ENCODE measurements around the gene MIPEP. TPM values are rescaled to one million over a fixed set of nuclear protein-coding genes. Genes with fewer than 3 reads are reported as not detected.

MIPEP gene
- total and polyA plus RNA-seq, 9 of the 15 experiments (the other 6 are each of a cell fraction or from before 2014, with no cell fraction given): 1.7 to 19.3 (median 13.1) TPM

GRCh38 chr13:23876265-23876664, 12.9 kb downstream of the MIPEP start:
- Histone ChIP-seq H3K36me3 (ENCODE audit: control insufficient read depth, insufficient read depth, low read length) (peaks cover 8% of the 10 kb centered on the region; the same call in 2 of the 3 replicates), H3K4me1 (replicated peaks in 1 of 2; ENCODE audit: control insufficient read depth in 2 of 2, insufficient read depth in 2 of 2, low read length in 2 of 2) (no peaks in the 10 kb centered on the region), H3K4me2 (ENCODE audit: insufficient read depth, low read length) (no peak overlapping the region), H3K27me3 (ENCODE audit: control insufficient read depth in 2 of 2, insufficient read depth in 2 of 2, low read length in 2 of 2) (no peaks in the 10 kb centered on the region), H3K27ac (ENCODE audit: extremely low read depth, low read depth, low read length) (no peak overlapping the region), H3K9ac (ENCODE audit: insufficient read depth in 1 of 2, low read depth in 2 of 2, low read length in 2 of 2) (no peak overlapping the region), H3K79me2 (ENCODE audit: control insufficient read depth, insufficient read depth, low read length) (no peaks in the 10 kb centered on the region), H4K20me1 (replicated peaks; ENCODE audit: control insufficient read depth, insufficient read depth, low read length) (no peaks in the 10 kb centered on the region), H3K4me3 (no peak overlapping the region), H2AFZ (ENCODE audit: low read depth, low read length) (no peak overlapping the region), H3K9me1 (ENCODE audit: control insufficient read depth, insufficient read depth, low read length) (no peaks in the 10 kb centered on the region), H3K9me3 (replicated peaks; ENCODE audit: control insufficient read depth, insufficient read depth, low read depth, low read length) (no peaks in the 10 kb centered on the region)
- DNase-seq (ENCODE audit: extremely low read depth in 1 of 4, low spot score in 3 of 4) (no peak), FAIRE-seq (no peak), ATAC-seq (no peak)
- POLR2A ChIA-PET: no interaction called here
- WGBS (ENCODE audit: insufficient coverage, low coverage, missing lambda C conversion rate): 50% methylated on average over 2 of the region's 2 CpGs
- TF ChIP-seq POLR2G (IDR thresholded peaks at IDR 0.05; ENCODE audit: low read depth, low read length) (no peak), CTCF (IDR thresholded peaks at IDR 0.05 in 2 of 3, conservative IDR thresholded peaks at IDR 0.05 in 1 of 3; ENCODE audit: insufficient read depth in 2 of 3, low read depth in 1 of 3, low read length in 3 of 3) (peak; percentile 14 to 19 (median 15); a peak in 1 of 6 replicates)
- in situ Hi-C loops (cut with MboI): no loop called here
- CTCF ChIA-PET (ENCODE audit: low intra/inter-chr PET ratio): no interaction called here
- BruUV-seq (replicated peaks): no TSS peak
- intact Hi-C loops (cut with micrococcal nuclease): no loop called here

- ATAC-seq: no peak
- peak in 2 of 4 experiments; percentile 12 for DNase-seq (ENCODE audit: extremely low read depth in 1 of 4, low spot score in 3 of 4)
- peaks cover 6 to 10% of the 10 kb centered on the region in 2 experiments; a peak in 3 of 5 replicates for H3K4me1 ChIP-seq (replicated peaks in 1 of 2; ENCODE audit: control insufficient read depth in 2 of 2, insufficient read depth in 2 of 2, low read length in 2 of 2)
- intact Hi-C loops (cut with micrococcal nuclease) (loop anchor here (1.0 kb wide), 1 partner anchor 156 kb away; no protein-coding TSS in a partner anchor), in situ Hi-C loops (cut with MboI) (no loop called here)
- no peaks in the 10 kb centered on the region for H3K79me2 ChIP-seq (ENCODE audit: control insufficient read depth, insufficient read depth, low read length)
- no peak overlapping the region for H3K27ac ChIP-seq (ENCODE audit: extremely low read depth, low read depth, low read length)
- no peaks in the 10 kb centered on the region for H4K20me1 ChIP-seq (replicated peaks; ENCODE audit: control insufficient read depth, insufficient read depth, low read length)
- H3K9ac ChIP-seq (ENCODE audit: insufficient read depth in 1 of 2, low read depth in 2 of 2, low read length in 2 of 2): no peak overlapping the region
- H3K9me3 ChIP-seq (replicated peaks; ENCODE audit: control insufficient read depth, insufficient read depth, low read depth, low read length): no peaks in the 10 kb centered on the region
- FAIRE-seq: no peak
- no peak overlapping the region for H3K4me2 ChIP-seq (ENCODE audit: insufficient read depth, low read length)
- no peaks in the 10 kb centered on the region for H3K9me1 ChIP-seq (ENCODE audit: control insufficient read depth, insufficient read depth, low read length)
- no peak overlapping the region for H2AFZ ChIP-seq (ENCODE audit: low read depth, low read length)
- H3K36me3 ChIP-seq (ENCODE audit: control insufficient read depth, insufficient read depth, low read length): no peaks in the 10 kb centered on the region
- POLR2A ChIA-PET: no interaction called here
- 55% methylated on average over 2 of the region's 2 CpGs for WGBS (ENCODE audit: insufficient coverage, low coverage, missing lambda C conversion rate)
- CTCF ChIA-PET (ENCODE audit: low intra/inter-chr PET ratio): interaction anchor here (0.8 to 1.2 kb wide), 3 partner anchors 156 to 405 kb away, joined by 3 to 4 read pairs (median 4); no protein-coding TSS in a partner anchor
- no peaks in the 10 kb centered on the region for H3K27me3 ChIP-seq (ENCODE audit: control insufficient read depth in 2 of 2, insufficient read depth in 2 of 2, low read length in 2 of 2)
- no TSS peak for BruUV-seq (replicated peaks)
- H3K4me3 ChIP-seq: no peak overlapping the region
- TF ChIP-seq DEAF1 (CRISPR knock-in tag; IDR thresholded peaks at IDR 0.05) (0 out of 2 replicates have a peak, but pooled peaks have one; percentile 17), ZNF121 (CRISPR knock-in tag; conservative IDR thresholded peaks at IDR 0.05) (no peak)
These were observed 17.5 kb downstream of the MIPEP start for GRCh38 chr13:23871616-23872220.

Data from K562 (cell line).